HepG2 (cell line): ENCODE measurements around the gene NODAL. TPM values are rescaled to one million over a fixed set of nuclear protein-coding genes. Genes with fewer than 3 reads are reported as not detected.

Experiments used
- ATAC-seq: fragments of 200-7000 bp; cut with Tn5 transposase; 3 replicates; pipeline ENCODE4 v1.9.1; 2020; ENCODE audit warnings: mild to moderate bottlenecking, moderate library complexity
- BruUV-seq: library from RNA; stranded (reverse); fragments of 400-500 nt; replicated peaks from 2 replicates; lab custom pipeline; 2021; lab: Mats Ljungman, UMichigan
- CTCF ChIA-PET: fragments of 300-600 bp; formaldehyde crosslinking; extraction: SDS; loops from one replicate; lab custom pipeline; 2021; ENCODE audit warnings: low total read pairs, inconsistent platforms, low intra/inter-chr PET ratio; lab: Yijun Ruan, JAX
- POLR2A ChIA-PET: fragments of 350-600 bp; sonication (Branson Sonifier 250); formaldehyde crosslinking; loops from one replicate; lab custom pipeline; 2020; ENCODE audit warnings: antibody characterized with exemption, inconsistent platforms; lab: Yijun Ruan, JAX
- DNase-seq: peaks from one replicate; pipeline ENCODE4 v3.0.0-alpha.2; 2015; ENCODE audit warnings: low spot score
- FAIRE-seq: peaks from 3 replicates; lab custom pipeline; 2011; peaks lifted over from hg19 to GRCh38; lab: Jason Lieb, UNC
- H2AFZ ChIP-seq: one replicate; pipeline ENCODE4 v1.6.1; 2011; ENCODE audit warnings: low read length, inconsistent platforms
- H3K27ac ChIP-seq: fragments of 300-600 bp; 3 replicates; pipeline ENCODE4 v1.8.0; 2011; ENCODE audit warnings: mixed run types, mild to moderate bottlenecking, mixed read lengths, low read length, inconsistent platforms; ENCODE audit not compliant: insufficient read depth; ENCODE audit errors: extremely low read length
- H3K27me3 ChIP-seq, 2 experiments: fragments of 200-600 bp in 1 of 2; 2 replicates in 1 of 2; 3 replicates in 1 of 2; pipeline versions ENCODE4 v1.6.0 to v1.8.0; 2011; ENCODE audit warnings: low read length in 2 of 2, mild to moderate bottlenecking in 2 of 2, moderate library complexity in 2 of 2, inconsistent platforms in 1 of 2; ENCODE audit not compliant: insufficient read depth in 2 of 2, control insufficient read depth in 1 of 2
- H3K36me3 ChIP-seq, 2 experiments: fragments of 200-600 bp in 1 of 2; replicated peaks in 1 of 2; 2 replicates in 1 of 2; 3 replicates in 1 of 2; pipeline versions ENCODE4 v1.5.1 to v1.8.0; 2011; ENCODE audit warnings: low read length in 2 of 2, inconsistent platforms in 1 of 2; ENCODE audit not compliant: insufficient read depth in 2 of 2, control insufficient read depth in 1 of 2
- H3K4me1 ChIP-seq: 2 replicates; pipeline ENCODE4 v1.5.1; 2012; ENCODE audit warnings: low read length, inconsistent platforms; ENCODE audit not compliant: insufficient read depth
- H3K4me2 ChIP-seq: 2 replicates; pipeline ENCODE4 v1.6.0; 2011; ENCODE audit warnings: low read depth, low read length, inconsistent platforms
- H3K4me3 ChIP-seq, 3 experiments: fragments of 200-600 bp in 1 of 3; sonication (generic), shearing (Covaris generic) in 1 of 3; replicated peaks in 1 of 3; 2 replicates each; pipeline ENCODE4 v1.5.1; 2011 to 2016; ENCODE audit warnings: low read length in 3 of 3, inconsistent platforms in 2 of 3, low read depth in 2 of 3, mild to moderate bottlenecking in 2 of 3, control low read depth in 1 of 3, mixed read lengths in 1 of 3; ENCODE audit not compliant: insufficient read depth in 1 of 3
- H3K79me2 ChIP-seq: one replicate; pipeline ENCODE4 v1.6.1; 2011; ENCODE audit warnings: low read length, inconsistent platforms; ENCODE audit not compliant: insufficient read depth
- H3K9ac ChIP-seq: 2 replicates; pipeline ENCODE4 v1.6.0; 2011; ENCODE audit warnings: mild to moderate bottlenecking, low read depth, low read length, inconsistent platforms; ENCODE audit not compliant: insufficient read depth
- H3K9me3 ChIP-seq: 2 replicates; pipeline ENCODE4 v1.5.1; 2012; ENCODE audit warnings: mild to moderate bottlenecking, low read length
- H4K20me1 ChIP-seq: 2 replicates; pipeline ENCODE4 v1.6.0; 2011; ENCODE audit warnings: inconsistent platforms, mild to moderate bottlenecking, low read length, moderate library complexity; ENCODE audit not compliant: insufficient read depth
- BHLHE40 ChIP-seq: IDR thresholded peaks from 2 replicates; pipeline ENCODE4 v1.6.1; 2011; ENCODE audit warnings: low read length, improper control_type of control experiment
- CBFB ChIP-seq: sonication (generic); formaldehyde crosslinking; IDR thresholded peaks from 2 replicates; pipeline ENCODE4 v1.4.0; 2020; ENCODE audit warnings: missing genetic modification reagents
- CBX2 ChIP-seq, 2 experiments: fragments of 200-600 bp in 1 of 2; sonication (generic); formaldehyde crosslinking in 1 of 2; IDR thresholded peaks; 2 replicates each; pipeline versions ENCODE4 v1.7.0 to v1.8.1; 2018 to 2022; ENCODE audit warnings: low read depth in 2 of 2, low read length in 1 of 2, mild to moderate bottlenecking in 1 of 2, missing genetic modification reagents in 1 of 2
- CENPX ChIP-seq: sonication (generic); formaldehyde crosslinking; IDR thresholded peaks from 2 replicates; pipeline ENCODE4 v1.9.0; 2021; ENCODE audit warnings: mild to moderate bottlenecking, missing genetic modification reagents, moderate library complexity
- ESRRA ChIP-seq: sonication (generic); formaldehyde crosslinking; IDR thresholded peaks from 2 replicates; pipeline ENCODE4 v1.5.1; 2020; ENCODE audit warnings: mild to moderate bottlenecking, low read depth, missing genetic modification reagents
- FOSL1 ChIP-seq: sonication (generic); formaldehyde crosslinking; IDR thresholded peaks from 2 replicates; pipeline ENCODE4 v1.9.0; 2021; ENCODE audit warnings: missing genetic modification reagents, borderline replicate concordance
- FOSL2 ChIP-seq: sonication (generic); formaldehyde crosslinking; IDR thresholded peaks from 2 replicates; pipeline ENCODE4 v1.4.0; 2020; ENCODE audit warnings: missing genetic modification reagents
- GATAD2A ChIP-seq: IDR thresholded peaks from 2 replicates; pipeline ENCODE4 v1.6.1; 2016
- JUND ChIP-seq: sonication (generic); formaldehyde crosslinking; IDR thresholded peaks from 2 replicates; pipeline ENCODE4 v1.8.0; 2022; ENCODE audit warnings: mild to moderate bottlenecking, missing genetic modification reagents
- MAX ChIP-seq: IDR thresholded peaks from 2 replicates; pipeline ENCODE4 v1.6.1; 2012; ENCODE audit warnings: inconsistent platforms
- MTF2 ChIP-seq: sonication (generic); formaldehyde crosslinking; IDR thresholded peaks from 2 replicates; pipeline ENCODE4 v1.5.0; 2020; ENCODE audit warnings: missing genetic modification reagents, borderline replicate concordance
- SCMH1 ChIP-seq: sonication (generic); formaldehyde crosslinking; IDR thresholded peaks from 2 replicates; pipeline ENCODE4 v1.9.0; 2021; ENCODE audit warnings: missing genetic modification reagents, mild to moderate bottlenecking, borderline replicate concordance
- SMARCE1 ChIP-seq: fragments of 450-650 bp; IDR thresholded peaks from 2 replicates; pipeline ENCODE4 v1.6.1; 2017; ENCODE audit warnings: borderline replicate concordance
- SOX13 ChIP-seq, 3 experiments: fragments of 450-650 bp in 1 of 3; sonication (generic) in 1 of 3; formaldehyde crosslinking in 1 of 3; IDR thresholded peaks in 2 of 3; conservative IDR thresholded peaks in 1 of 3; 2 replicates each; pipeline versions ENCODE4 v1.5.0 to v1.6.1; 2016 to 2020; ENCODE audit warnings: antibody characterized with exemption in 1 of 3, mild to moderate bottlenecking in 1 of 3, missing compliant biosample characterization in 1 of 3, missing genetic modification reagents in 1 of 3, moderate library complexity in 1 of 3
- SP2 ChIP-seq: sonication (generic); formaldehyde crosslinking; IDR thresholded peaks from 2 replicates; pipeline ENCODE4 v1.5.1; 2020; ENCODE audit warnings: mild to moderate bottlenecking, missing genetic modification reagents
- XRCC5 ChIP-seq: fragments of 200-400 bp; formaldehyde crosslinking; optimal IDR thresholded peaks from 2 replicates; pipeline ENCODE3; 2017; ENCODE audit warnings: mild to moderate bottlenecking, low read length
- ZBTB14 ChIP-seq: sonication (generic); formaldehyde crosslinking; IDR thresholded peaks from 2 replicates; pipeline ENCODE4 v1.4.0; 2020; ENCODE audit warnings: missing genetic modification reagents
- ZBTB4 ChIP-seq: sonication (generic); formaldehyde crosslinking; IDR thresholded peaks from 2 replicates; pipeline ENCODE4 v1.4.0; 2020; ENCODE audit warnings: missing genetic modification reagents, mild to moderate bottlenecking, borderline replicate concordance
- ZNF777 ChIP-seq: sonication (generic); formaldehyde crosslinking; IDR thresholded peaks from 2 replicates; pipeline ENCODE4 v1.4.0; 2020; ENCODE audit warnings: missing genetic modification reagents
- WGBS: methylation state at CpG from one replicate; pipeline ENCODE4 v1.1.6; 2017; ENCODE audit warnings: low lambda C conversion rate; 5-methylcytosine and 5-hydroxymethylcytosine counted together
- in situ Hi-C: cut with HindIII; loops from 2 replicates; pipeline ENCODE4 v1.10.0; 2017; ENCODE audit warnings: low pct_unique_long_range_greater_than_20kb; ENCODE audit not compliant: extremely low pct_ligation_motif_present
- intact Hi-C: fragments of 100-400 bp; cut with micrococcal nuclease; formaldehyde crosslinking; loops from one replicate; pipeline ENCODE4 v1.10.0; 2022; ENCODE audit not compliant: unreplicated experiment
- polyA plus RNA-seq, 8 experiments: library from polyadenylated mRNA; depleted of rRNA in 3 of 8; stranded (reverse) in 7 of 8; unstranded in 1 of 8; fragments of >200 nt; fragmentation: Illumina TruSeq in 4 of 8; extraction: Trizol in 4 of 8; gene quantifications; 2 replicates each; pipeline versions ENCODE4 v1.2.1 to v1.2.3, GENCODE V29; 2011 to 2016; ENCODE audit warnings: low read depth in 4 of 8, missing spikeins in 1 of 8, mixed read lengths in 1 of 8; ENCODE audit not compliant: insufficient read depth in 1 of 8
- total RNA-seq, 5 experiments: library from RNA; depleted of rRNA; stranded (reverse); fragments of >200 nt; fragmentation: Illumina TruSeq; extraction: Trizol; gene quantifications; 2 replicates each; pipeline ENCODE4 v1.2.3, GENCODE V29; 2016; ENCODE audit warnings: low read depth in 1 of 5

NODAL gene
- total and polyA plus RNA-seq, 2 of the 13 experiments (the other 11 are each of a cell fraction or from before 2014, with no cell fraction given), result not detected

GRCh38 chr10:70477661-70478162 lies 36.2 kb upstream of the NODAL start:
- DNase-seq, result peak; percentile 13
- H3K27me3 ChIP-seq, result peaks cover 9 to 78% of the 10 kb centered on the region in 2 experiments
- intact Hi-C loops, result no loop called here
- peak; percentile 91 for TF ChIP-seq FOSL2 (CRISPR knock-in tag)
- TF ChIP-seq SOX13 (IDR thresholded peaks at IDR 0.05), result no peak
- peak in 1 of 2 experiments; percentile 36; a peak in 1 of 4 replicates for TF ChIP-seq SOX13 (CRISPR knock-in tag; conservative IDR thresholded peaks at IDR 0.05 in 1 of 2, IDR thresholded peaks at IDR 0.05 in 1 of 2)
- TF ChIP-seq SCMH1 (CRISPR knock-in tag), result no peak
- peak; percentile 44; the same call in 1 of the 2 replicates for TF ChIP-seq JUND (CRISPR knock-in tag)
- 0 out of 2 replicates have a peak, but pooled peaks have one; percentile 9 for TF ChIP-seq ZNF777 (CRISPR knock-in tag)
- TF ChIP-seq SMARCE1, result no peak
- TF ChIP-seq BHLHE40, result peak; percentile 85
- TF ChIP-seq CENPX, result no peak
- peak; percentile 33; the same call in 1 of the 2 replicates for TF ChIP-seq FOSL1 (CRISPR knock-in tag)
- no peak for TF ChIP-seq GATAD2A
- TF ChIP-seq XRCC5, result no peak
- no peak for TF ChIP-seq CBX2 (IDR thresholded peaks at IDR 0.05; ENCODE audit: low read depth, low read length)
- no peak for TF ChIP-seq CBX2 (CRISPR knock-in tag; IDR thresholded peaks at IDR 0.05; ENCODE audit: low read depth)
- TF ChIP-seq ESRRA (CRISPR knock-in tag), result no peak
- 0 out of 2 replicates have a peak, but pooled peaks have one; percentile 7 for TF ChIP-seq MTF2
- TF ChIP-seq SP2 (CRISPR knock-in tag), result no peak
- TF ChIP-seq ZBTB4 (CRISPR knock-in tag), result no peak
- peak; percentile 75 for TF ChIP-seq CBFB (CRISPR knock-in tag)
- TF ChIP-seq ZBTB14 (CRISPR knock-in tag), result no peak
- TF ChIP-seq MAX, result peak; percentile 45; the same call in 1 of the 2 replicates

More at GRCh38 chr10:70477661-70478162, 36.2 kb upstream of the NODAL start:
- ChIA-PET CTCF (no interaction called here), POLR2A (no interaction called here)
- no peaks in the 10 kb centered on the region for H4K20me1 ChIP-seq
- H3K9ac ChIP-seq, result no peak overlapping the region
- no peak overlapping the region for H2AFZ ChIP-seq
- no peaks in the 10 kb centered on the region for H3K9me3 ChIP-seq
- ATAC-seq, result peak; percentile 8; the same call in 2 of the 3 replicates
- no peak overlapping the region for H3K27ac ChIP-seq
- H3K36me3 ChIP-seq, result no peaks in the 10 kb centered on the region
- H3K4me1 ChIP-seq, result peaks cover 15% of the 10 kb centered on the region
- in situ Hi-C loops, result no loop called here
- 4% methylated on average over 5 of the region's 27 CpGs for WGBS
- no peaks in the 10 kb centered on the region for H3K79me2 ChIP-seq
- peak overlapping the region; percentile 53 for H3K4me2 ChIP-seq
- peak overlapping the region in 1 of 3 experiments; percentile 52; a peak in 1 of 6 replicates for H3K4me3 ChIP-seq
- no TSS peak for BruUV-seq
- FAIRE-seq, result no peak
